Progenitor cell of endocrine pancreas (in vitro differentiated cells): ENCODE measurements around the gene UVRAG. TPM values are rescaled to one million over a fixed set of nuclear protein-coding genes. Genes with fewer than 3 reads are reported as not detected.

Experiments used
- DNase-seq: peaks from one replicate; pipeline ENCODE4 v3.0.0; 2021; ENCODE audit warnings: low spot score; ENCODE audit not compliant: unreplicated experiment
- H3K27ac Mint-ChIP-seq: 2 replicates; pipeline ENCODE4 v1.8.0; 2021; ENCODE audit warnings: mild to moderate bottlenecking, moderate library complexity, mixed read lengths
- H3K27me3 Mint-ChIP-seq: 2 replicates; pipeline ENCODE4 v1.8.0; 2021; ENCODE audit warnings: mixed read lengths
- H3K36me3 Mint-ChIP-seq: 2 replicates; pipeline ENCODE4 v1.8.0; 2022; ENCODE audit warnings: mixed read lengths; ENCODE audit not compliant: insufficient read depth
- H3K4me1 Mint-ChIP-seq: 2 replicates; pipeline ENCODE4 v1.8.0; 2021; ENCODE audit warnings: low read depth, mixed read lengths
- H3K4me3 Mint-ChIP-seq: 2 replicates; pipeline ENCODE4 v1.8.0; 2021; ENCODE audit warnings: low read depth, mild to moderate bottlenecking, moderate library complexity, mixed read lengths
- H3K9me3 Mint-ChIP-seq: 2 replicates; pipeline ENCODE4 v1.8.0; 2021; ENCODE audit warnings: low read depth, mixed read lengths
- total RNA-seq: library from RNA; stranded (reverse); gene quantifications from 2 replicates; pipeline ENCODE4 v1.2.1, GENCODE V29; 2021
- TF ChIP-seq, protein P1 (sequence below): fragments of 200-600 bp; sonication (generic); IDR thresholded peaks from one replicate; pipeline ENCODE4 v1.5.0; 2021; ENCODE audit warnings: antibody characterized with exemption, mild to moderate bottlenecking; ENCODE audit not compliant: unreplicated experiment

Gene UVRAG
- total RNA-seq, 1 donor from 2014 or later: 25.7 TPM

GRCh38 chr11:75776546-75776945 is 38.5 kb upstream of the UVRAG start:
- H3K27me3 Mint-ChIP-seq: peaks cover 26% of the 10 kb centered on the region
- H3K27ac Mint-ChIP-seq: no peak overlapping the region

GRCh38 chr11:75777461-75778110 is 37.4 kb upstream of the UVRAG start:
- H3K4me1 Mint-ChIP-seq: no peaks in the 10 kb centered on the region
- DNase-seq: no peak
- H3K36me3 Mint-ChIP-seq: no peaks in the 10 kb centered on the region
- no peaks in the 10 kb centered on the region for H3K9me3 Mint-ChIP-seq
- no peak overlapping the region for H3K4me3 Mint-ChIP-seq
- TF ChIP-seq, protein P1, sequence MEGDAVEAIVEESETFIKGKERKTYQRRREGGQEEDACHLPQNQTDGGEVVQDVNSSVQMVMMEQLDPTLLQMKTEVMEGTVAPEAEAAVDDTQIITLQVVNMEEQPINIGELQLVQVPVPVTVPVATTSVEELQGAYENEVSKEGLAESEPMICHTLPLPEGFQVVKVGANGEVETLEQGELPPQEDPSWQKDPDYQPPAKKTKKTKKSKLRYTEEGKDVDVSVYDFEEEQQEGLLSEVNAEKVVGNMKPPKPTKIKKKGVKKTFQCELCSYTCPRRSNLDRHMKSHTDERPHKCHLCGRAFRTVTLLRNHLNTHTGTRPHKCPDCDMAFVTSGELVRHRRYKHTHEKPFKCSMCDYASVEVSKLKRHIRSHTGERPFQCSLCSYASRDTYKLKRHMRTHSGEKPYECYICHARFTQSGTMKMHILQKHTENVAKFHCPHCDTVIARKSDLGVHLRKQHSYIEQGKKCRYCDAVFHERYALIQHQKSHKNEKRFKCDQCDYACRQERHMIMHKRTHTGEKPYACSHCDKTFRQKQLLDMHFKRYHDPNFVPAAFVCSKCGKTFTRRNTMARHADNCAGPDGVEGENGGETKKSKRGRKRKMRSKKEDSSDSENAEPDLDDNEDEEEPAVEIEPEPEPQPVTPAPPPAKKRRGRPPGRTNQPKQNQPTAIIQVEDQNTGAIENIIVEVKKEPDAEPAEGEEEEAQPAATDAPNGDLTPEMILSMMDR: no peak
- H3K27me3 Mint-ChIP-seq: peaks cover 21% of the 10 kb centered on the region
- no peak overlapping the region for H3K27ac Mint-ChIP-seq

More at GRCh38 chr11:75776546-75776945, 38.5 kb upstream of the UVRAG start:
- no peak overlapping the region for H3K4me3 Mint-ChIP-seq
- no peaks in the 10 kb centered on the region for H3K36me3 Mint-ChIP-seq
- TF ChIP-seq, protein P1: no peak
- no peak for DNase-seq
- no peaks in the 10 kb centered on the region for H3K4me1 Mint-ChIP-seq
- no peaks in the 10 kb centered on the region for H3K9me3 Mint-ChIP-seq

DNA sequence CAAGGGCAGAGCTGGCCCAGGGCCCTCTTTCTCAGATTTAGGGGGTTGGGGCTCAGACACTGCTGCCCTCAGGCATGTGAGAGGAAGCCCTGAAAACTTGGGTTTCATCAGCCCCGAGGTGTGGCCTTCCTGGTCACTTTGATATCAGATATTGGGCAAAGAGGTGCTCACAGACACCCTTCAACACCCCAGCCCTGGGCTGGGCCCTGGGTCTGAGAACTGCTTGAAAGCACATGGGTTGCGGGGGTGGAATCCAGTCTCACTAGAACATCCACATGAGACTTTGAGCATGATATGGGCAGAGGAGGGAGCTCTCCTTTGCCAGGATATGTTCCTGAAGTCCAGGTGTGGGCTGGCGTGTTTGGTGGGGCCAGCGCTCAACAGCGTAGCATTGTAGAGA is 36.0 kb upstream of the UVRAG start:
- H3K9me3 Mint-ChIP-seq: no peaks in the 10 kb centered on the region
- H3K36me3 Mint-ChIP-seq: no peaks in the 10 kb centered on the region
- H3K4me1 Mint-ChIP-seq: peaks cover 3% of the 10 kb centered on the region
- no peak for DNase-seq
- peaks cover 15% of the 10 kb centered on the region for H3K27me3 Mint-ChIP-seq
- H3K4me3 Mint-ChIP-seq: no peak overlapping the region
- no peak overlapping the region for H3K27ac Mint-ChIP-seq
- TF ChIP-seq, protein P1: no peak

DNA sequence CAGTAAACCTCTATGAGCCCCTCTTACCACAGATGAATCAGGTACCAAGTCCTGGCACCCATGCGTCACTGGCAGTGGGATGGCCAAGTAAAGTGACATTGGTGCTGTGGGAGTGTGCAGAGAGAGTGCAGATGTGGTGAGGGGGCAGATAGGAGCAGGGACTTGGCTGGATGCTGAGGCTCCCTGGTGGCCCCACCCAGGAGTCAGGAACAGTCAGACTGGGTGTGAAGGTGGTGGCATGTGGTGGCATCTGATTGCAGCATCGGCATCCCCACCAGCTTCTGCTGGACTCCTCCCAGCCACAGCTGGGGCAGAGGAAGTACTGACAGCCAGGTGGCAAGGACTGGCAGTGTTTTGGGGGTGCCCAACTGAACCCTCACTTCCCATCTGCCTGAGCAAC is 35.0 kb upstream of the UVRAG start:
- DNase-seq: no peak
- no peak overlapping the region for H3K27ac Mint-ChIP-seq
- peaks cover 9% of the 10 kb centered on the region for H3K4me1 Mint-ChIP-seq
- no peak overlapping the region for H3K4me3 Mint-ChIP-seq
- TF ChIP-seq, protein P1: no peak
- peaks cover 15% of the 10 kb centered on the region for H3K27me3 Mint-ChIP-seq
- H3K9me3 Mint-ChIP-seq: no peaks in the 10 kb centered on the region
- no peaks in the 10 kb centered on the region for H3K36me3 Mint-ChIP-seq

DNA sequence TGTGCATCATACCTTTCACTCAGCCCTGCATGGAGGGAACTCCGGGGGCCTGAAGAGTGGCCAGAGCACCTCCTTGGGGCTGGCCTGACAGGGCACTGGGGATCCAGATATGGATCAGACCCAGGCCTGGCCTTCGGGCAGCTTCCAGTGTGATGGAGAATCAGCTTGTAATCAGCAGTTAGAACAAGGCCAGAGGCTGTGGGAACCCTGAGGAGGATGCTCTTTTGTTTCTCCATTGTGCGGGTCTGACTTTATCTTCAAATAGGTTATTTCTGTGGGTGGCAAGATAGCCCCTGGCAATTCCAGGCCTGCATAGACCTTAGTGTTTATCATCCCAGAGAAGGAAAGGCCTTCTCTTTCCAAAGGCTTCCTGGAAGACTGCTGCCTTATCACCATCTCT is 34.1 kb upstream of the UVRAG start:
- Mint-ChIP-seq H3K9me3 (no peaks in the 10 kb centered on the region), H3K36me3 (no peaks in the 10 kb centered on the region), H3K4me3 (no peak overlapping the region), H3K27me3 (peaks cover 12% of the 10 kb centered on the region), H3K27ac (no peak overlapping the region), H3K4me1 (peaks cover 11% of the 10 kb centered on the region)
- no peak for DNase-seq
- TF ChIP-seq, protein P1: no peak
